Calu3 (cell line): ENCODE results near the gene MYL6B. TPM values are rescaled to one million over a fixed set of nuclear protein-coding genes. Genes with fewer than 3 reads are reported as not detected.
A peak's percentile ranks its signal among the peaks of the same experiment; 100 is the strongest.

Source experiments
- BruUV-seq: library from RNA; stranded (reverse); fragments of 400-500 nt; replicated peaks from 2 replicates; lab custom pipeline; 2021; lab: Mats Ljungman, UMichigan
- CTCF ChIA-PET: fragments of 300-600 bp; sonication (Branson Sonifier 250); formaldehyde crosslinking; loops from one replicate; lab custom pipeline; 2022; ENCODE audit warnings: antibody characterized with exemption; lab: Charles Lee
- DNase-seq: peaks from one replicate; pipeline ENCODE4 v3.0.0; 2022
- H3K27ac Mint-ChIP-seq: one replicate; pipeline ENCODE4 v1.8.0; 2022; ENCODE audit warnings: mixed read lengths; ENCODE audit not compliant: unreplicated experiment
- H3K27me3 Mint-ChIP-seq: one replicate; pipeline ENCODE4 v1.8.0; 2022; ENCODE audit warnings: mixed read lengths; ENCODE audit not compliant: unreplicated experiment
- H3K36me3 Mint-ChIP-seq: one replicate; pipeline ENCODE4 v1.8.0; 2022; ENCODE audit warnings: mild to moderate bottlenecking, moderate library complexity, mixed read lengths; ENCODE audit not compliant: insufficient read depth, unreplicated experiment
- H3K4me1 Mint-ChIP-seq: one replicate; pipeline ENCODE4 v1.8.0; 2022; ENCODE audit warnings: mild to moderate bottlenecking, low read depth, mixed read lengths; ENCODE audit not compliant: unreplicated experiment
- H3K4me3 Mint-ChIP-seq: one replicate; pipeline ENCODE4 v1.8.0; 2022; ENCODE audit warnings: mild to moderate bottlenecking, low read depth, moderate library complexity, mixed read lengths; ENCODE audit not compliant: unreplicated experiment
- H3K9me3 Mint-ChIP-seq: one replicate; pipeline ENCODE4 v1.8.0; 2022; ENCODE audit warnings: low read depth, mixed read lengths; ENCODE audit not compliant: unreplicated experiment
- CTCF ChIP-seq: fragments of 200-600 bp; IDR thresholded peaks from one replicate; pipeline ENCODE4 v1.8.0; 2022; ENCODE audit warnings: antibody characterized with exemption; ENCODE audit not compliant: unreplicated experiment
- intact Hi-C: fragments of 100-400 bp; cut with micrococcal nuclease; formaldehyde crosslinking; loops from one replicate; pipeline ENCODE4 v1.10.0; 2022; ENCODE audit not compliant: unreplicated experiment
- total RNA-seq: library from RNA; stranded (reverse); gene quantifications from 2 replicates; pipeline ENCODE4 v1.2.3, GENCODE V29; 2022

Gene MYL6B
- total RNA-seq, 1 experiment from 2014 or later, result 53.7 TPM

DNA sequence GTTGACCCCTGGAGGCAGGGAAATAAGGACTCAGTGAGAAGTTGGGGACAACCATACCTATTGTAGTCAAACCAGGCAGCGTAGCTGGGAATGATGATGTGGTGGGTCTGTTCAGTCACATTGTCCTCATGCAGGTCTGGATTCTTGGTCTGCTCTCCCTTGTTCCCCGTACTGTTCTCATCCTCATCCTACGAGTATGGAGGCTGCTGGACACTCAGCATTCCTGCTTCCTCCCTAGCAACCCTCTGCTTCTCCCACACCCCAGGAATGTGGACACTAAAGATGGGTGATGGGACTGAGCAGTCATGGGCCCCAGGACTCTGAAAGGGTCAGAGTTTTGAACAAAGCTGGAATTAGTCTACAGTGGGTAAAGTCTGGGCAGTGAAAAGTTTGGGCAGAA lies 26.0 kb downstream of the MYL6B start:
- CTCF ChIA-PET, result no interaction called here

DNA sequence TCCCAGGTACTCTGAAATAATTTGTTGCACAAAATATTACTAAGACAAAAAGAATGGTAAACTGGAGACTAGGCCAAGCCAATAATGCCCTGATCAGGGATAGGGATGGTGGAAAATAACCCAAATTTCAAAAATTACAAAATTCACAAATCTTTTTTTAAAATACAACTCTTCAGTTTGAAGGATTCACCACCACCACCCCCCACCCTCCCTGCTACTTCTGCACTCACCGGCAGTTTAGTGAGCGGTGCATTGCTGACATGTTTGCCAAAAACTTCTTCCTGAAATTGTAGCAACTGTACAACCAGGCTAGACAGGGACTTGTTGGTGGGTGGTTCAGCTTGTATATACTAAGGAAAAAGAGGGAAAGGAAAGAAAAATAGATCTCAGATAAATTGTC lies 34.6 kb downstream of the MYL6B start:
- H3K27me3 Mint-ChIP-seq, result no peaks in the 10 kb centered on the region
- no TSS peak for BruUV-seq
- no peak for DNase-seq
- peaks cover 63% of the 10 kb centered on the region for H3K36me3 Mint-ChIP-seq
- H3K4me3 Mint-ChIP-seq, result no peak overlapping the region
- peaks cover 28% of the 10 kb centered on the region for H3K4me1 Mint-ChIP-seq
- TF ChIP-seq CTCF, result no peak
- H3K27ac Mint-ChIP-seq, result no peak overlapping the region
- intact Hi-C loops, result loop anchor here (10.0 kb wide), 1 partner anchor 142 kb away; the partner anchor contains the start of gene RPS26
- CTCF ChIA-PET, result interaction anchor here (1.4 to 3.8 kb wide), 2 partner anchors 11 to 68 kb away, joined by 3 to 53 read pairs; partner anchors contain the start of gene ZC3H10
- H3K9me3 Mint-ChIP-seq, result no peaks in the 10 kb centered on the region

More for the DNA sequence above, 26.0 kb downstream of the MYL6B start:
- H3K36me3 Mint-ChIP-seq, result peaks cover 66% of the 10 kb centered on the region
- no peaks in the 10 kb centered on the region for H3K4me1 Mint-ChIP-seq
- TF ChIP-seq CTCF, result no peak
- no peak overlapping the region for H3K27ac Mint-ChIP-seq
- no peak overlapping the region for H3K4me3 Mint-ChIP-seq
- H3K9me3 Mint-ChIP-seq, result no peaks in the 10 kb centered on the region
- no peak for DNase-seq
- intact Hi-C loops, result no loop called here
- no TSS peak for BruUV-seq
- H3K27me3 Mint-ChIP-seq, result no peaks in the 10 kb centered on the region

DNA sequence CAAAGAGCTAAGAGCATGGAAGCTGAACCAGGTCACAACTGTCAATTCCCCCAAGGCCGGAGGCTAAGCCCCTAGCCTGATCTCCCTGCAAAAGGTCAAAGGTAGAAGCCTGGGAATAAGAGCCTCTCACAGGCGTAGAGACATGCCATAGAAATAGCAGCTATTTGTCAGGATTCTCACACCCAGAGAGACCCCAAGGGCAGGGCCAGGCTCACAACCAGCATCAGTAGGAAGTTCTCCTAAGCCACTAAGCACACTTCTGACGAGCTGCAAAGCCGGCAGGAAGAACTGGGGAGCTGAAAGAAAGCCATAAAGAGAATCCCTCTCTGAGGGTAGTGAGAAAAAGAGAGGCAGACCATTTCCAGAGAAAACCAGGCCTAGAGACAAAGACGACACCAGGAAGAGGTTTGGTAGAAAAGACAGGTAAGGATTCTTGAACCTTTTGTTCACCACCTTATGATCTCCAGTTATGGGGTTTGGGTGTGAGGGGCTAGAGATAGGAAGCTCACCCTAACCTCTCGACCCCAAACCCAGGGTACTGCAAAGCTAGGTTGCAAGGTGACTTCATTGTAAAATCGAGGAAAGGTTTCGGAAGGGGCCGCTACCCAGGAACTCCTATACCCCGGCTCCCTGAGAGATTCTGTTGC lies 35.9 kb downstream of the MYL6B start:
- intact Hi-C loops, result loop anchor here (2.0 to 10.0 kb wide), 2 partner anchors 69 to 143 kb away; partner anchors contain the start of genes RPS26 and ZC3H10

GRCh38 chr12:56188778-56189098 lies 36.4 kb downstream of the MYL6B start:
- H3K9me3 Mint-ChIP-seq, result no peaks in the 10 kb centered on the region

More for the DNA sequence above, 35.9 kb downstream of the MYL6B start:
- peak overlapping the region; percentile 89 for H3K4me3 Mint-ChIP-seq
- peaks cover 58% of the 10 kb centered on the region for H3K36me3 Mint-ChIP-seq
- no peaks in the 10 kb centered on the region for H3K27me3 Mint-ChIP-seq
- H3K4me1 Mint-ChIP-seq, result peaks cover 36% of the 10 kb centered on the region
- no peaks in the 10 kb centered on the region for H3K9me3 Mint-ChIP-seq
- H3K27ac Mint-ChIP-seq, result peak overlapping the region; percentile 88
- CTCF ChIA-PET, result interaction anchor here (0.5 to 3.8 kb wide), 9 partner anchors 12 to 276 kb away, joined by 3 to 53 read pairs (median 11); partner anchors contain the start of genes RNF41 and ZC3H10
- BruUV-seq, result no TSS peak
- no peak for TF ChIP-seq CTCF
- no peak for DNase-seq

More at GRCh38 chr12:56188778-56189098, 36.4 kb downstream of the MYL6B start:
- CTCF ChIA-PET, result interaction anchor here (0.8 to 3.8 kb wide), 13 partner anchors 12 to 276 kb away, joined by 3 to 53 read pairs (median 11); partner anchors contain the start of genes COQ10A, ESYT1, MYL6 and RNF41
- DNase-seq, result no peak
- peaks cover 41% of the 10 kb centered on the region for H3K4me1 Mint-ChIP-seq
- intact Hi-C loops, result loop anchor here (2.0 to 10.0 kb wide), 2 partner anchors 70 to 144 kb away; partner anchors contain the start of genes RPS26 and ZC3H10
- H3K36me3 Mint-ChIP-seq, result peaks cover 57% of the 10 kb centered on the region
- H3K27ac Mint-ChIP-seq, result peak overlapping the region; percentile 88
- BruUV-seq, result no TSS peak
- peak overlapping the region; percentile 89 for H3K4me3 Mint-ChIP-seq
- no peak for TF ChIP-seq CTCF
- no peaks in the 10 kb centered on the region for H3K27me3 Mint-ChIP-seq
